ENCODE results near the gene CCZ1B.
"Not testable (repeated sequence)": the region's sequence is repeated elsewhere in the genome, so short reads cannot be mapped to it uniquely, and the experiment has no call there.

CCZ1B gene

DNA sequence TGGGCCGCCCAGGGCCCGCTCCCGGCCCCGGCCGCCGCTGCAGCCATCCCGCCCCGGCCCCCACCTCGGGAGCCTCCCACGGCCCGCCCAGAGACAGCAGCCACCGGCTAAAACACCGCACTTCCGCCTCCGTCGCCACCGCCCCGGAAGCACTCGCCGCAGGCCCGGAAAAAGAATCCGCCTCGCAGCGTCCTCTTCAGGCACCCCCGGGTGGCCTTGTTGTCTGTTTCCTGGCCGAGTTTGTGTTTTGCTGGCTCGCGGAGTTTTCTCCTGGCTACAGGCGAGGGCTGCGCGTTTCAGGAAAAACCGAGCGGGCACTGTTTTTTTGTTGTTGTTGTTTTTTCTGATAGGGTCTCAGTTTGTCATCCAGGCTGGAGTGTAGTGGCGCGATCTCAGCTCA is at the start of gene CCZ1B:
Gene CCZ1B (minus strand): TSS at position 125 of the 400 bp plus-strand sequence. CDS start 78 bp downstream, at position 47.
- DNase-seq = peak; percentile 65

GRCh38 chr7:6875022-6875421 is 48.9 kb upstream of the CCZ1B start:
- not testable (repeated sequence) for DNase-seq

- not testable (repeated sequence) for DNase-seq
Measured at GRCh38 chr7:6872246-6872945, 46.3 kb upstream of the CCZ1B start.

- DNase-seq = not testable (repeated sequence)
Measured at GRCh38 chr7:6871421-6872144, 45.5 kb upstream of the CCZ1B start.

DNA sequence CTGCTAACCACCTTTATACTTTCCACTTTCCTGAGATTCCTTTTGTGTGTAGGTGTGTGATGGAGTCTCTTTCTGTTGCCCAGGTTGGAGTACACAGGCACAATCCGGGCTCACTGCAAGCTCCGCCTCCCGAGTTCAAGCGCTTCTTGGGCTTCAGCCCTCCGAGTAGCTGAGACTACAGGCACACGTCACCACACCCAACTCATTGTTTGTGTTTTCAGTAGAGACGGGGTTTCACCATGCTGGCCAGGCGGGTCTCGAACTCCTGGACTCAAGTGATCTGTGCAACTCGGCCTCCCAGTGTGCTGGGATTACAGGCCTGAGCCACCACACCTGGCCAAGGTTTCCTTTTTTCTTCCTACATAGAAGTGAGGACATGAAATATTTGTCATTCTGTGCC is 38.7 kb upstream of the CCZ1B start:
- DNase-seq = not testable (repeated sequence)

DNA sequence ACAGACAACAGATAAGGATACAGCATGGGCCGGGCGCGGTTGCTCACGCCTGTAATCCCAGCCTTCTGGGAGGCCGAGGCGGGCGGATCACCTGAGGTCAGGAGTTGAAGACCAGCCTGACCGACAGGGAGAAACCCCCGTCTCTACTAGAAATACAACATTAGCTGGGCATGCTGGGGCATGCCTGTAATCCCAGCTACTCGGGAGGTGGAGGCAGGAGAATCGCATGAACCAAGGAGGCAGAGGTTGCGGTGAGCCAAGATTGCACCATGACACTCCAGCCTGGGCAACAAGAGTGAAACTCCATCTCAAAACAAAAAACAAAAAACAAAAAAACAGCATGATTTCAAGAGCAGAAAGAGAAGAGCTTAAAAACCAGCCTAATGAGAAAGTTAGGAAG is 38.1 kb upstream of the CCZ1B start:
- DNase-seq = not testable (repeated sequence)

GRCh38 chr7:6862876-6863275 is 36.8 kb upstream of the CCZ1B start:
- DNase-seq = not testable (repeated sequence)

- DNase-seq = peak; percentile 6
Measured at GRCh38 chr7:6857721-6858314, 31.7 kb upstream of the CCZ1B start.

GRCh38 chr7:6855563-6856131 is 29.6 kb upstream of the CCZ1B start:
- DNase-seq = not testable (repeated sequence)

- DNase-seq = not testable (repeated sequence)
Measured at GRCh38 chr7:6854747-6855562, 28.9 kb upstream of the CCZ1B start.

DNA sequence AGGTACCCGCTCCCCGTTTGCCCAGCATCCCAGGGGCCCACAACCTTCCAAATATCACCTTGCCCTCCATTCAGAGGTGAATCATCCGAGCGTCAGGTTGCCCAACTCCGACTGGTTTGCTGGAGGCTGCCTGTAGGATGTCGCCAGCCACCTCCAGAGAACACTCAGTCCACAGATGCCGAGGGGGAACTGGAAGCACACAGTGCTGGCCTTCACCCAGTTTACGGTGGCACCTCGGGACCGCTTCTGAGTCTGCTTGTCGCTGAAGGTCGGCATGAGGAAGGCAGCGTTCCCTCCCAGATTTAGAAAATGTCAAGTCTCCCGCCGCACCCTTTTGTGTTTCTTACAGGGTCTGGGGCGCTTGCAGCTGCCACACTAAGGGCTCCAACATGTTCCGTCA is 27.6 kb upstream of the CCZ1B start:
- DNase-seq = not testable (repeated sequence)

DNA sequence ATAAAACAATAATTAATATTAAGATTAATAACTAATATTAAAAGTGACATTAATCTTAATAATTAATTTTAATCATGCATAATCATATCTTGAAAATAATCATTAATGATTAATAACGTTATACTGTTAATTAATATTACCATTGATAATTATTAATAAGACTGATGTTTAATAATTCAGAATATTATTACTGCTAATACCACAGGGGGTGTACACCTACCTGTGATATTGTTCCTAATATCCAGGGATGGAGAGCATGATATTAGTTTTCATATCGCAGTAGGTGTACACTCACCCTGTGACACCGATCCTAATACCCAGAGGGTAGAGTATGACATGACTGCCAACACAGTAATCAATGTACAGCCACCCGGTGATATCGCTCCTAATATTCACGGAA is 23.1 kb upstream of the CCZ1B start:
- not testable (repeated sequence) for DNase-seq

DNA sequence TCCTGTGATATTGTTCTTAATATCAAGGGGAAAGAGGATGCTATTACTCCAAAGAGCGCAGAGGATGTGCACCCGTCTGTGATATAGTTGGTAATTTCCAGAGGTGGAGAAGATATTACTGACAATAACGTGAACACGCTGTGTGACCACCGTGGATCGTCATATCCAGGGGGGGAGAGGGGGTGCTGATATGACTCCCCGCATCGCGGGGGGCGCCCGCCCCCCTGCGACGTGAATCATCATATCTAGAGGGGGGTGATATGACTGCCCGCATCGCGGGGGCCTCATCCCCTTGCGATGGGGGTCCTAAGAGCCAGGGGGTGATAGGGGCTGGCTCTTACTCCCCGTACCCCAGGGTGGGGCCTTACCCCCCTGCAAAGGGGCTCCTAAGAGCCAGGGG is 21.7 kb upstream of the CCZ1B start:
- DNase-seq = not testable (repeated sequence)

DNA sequence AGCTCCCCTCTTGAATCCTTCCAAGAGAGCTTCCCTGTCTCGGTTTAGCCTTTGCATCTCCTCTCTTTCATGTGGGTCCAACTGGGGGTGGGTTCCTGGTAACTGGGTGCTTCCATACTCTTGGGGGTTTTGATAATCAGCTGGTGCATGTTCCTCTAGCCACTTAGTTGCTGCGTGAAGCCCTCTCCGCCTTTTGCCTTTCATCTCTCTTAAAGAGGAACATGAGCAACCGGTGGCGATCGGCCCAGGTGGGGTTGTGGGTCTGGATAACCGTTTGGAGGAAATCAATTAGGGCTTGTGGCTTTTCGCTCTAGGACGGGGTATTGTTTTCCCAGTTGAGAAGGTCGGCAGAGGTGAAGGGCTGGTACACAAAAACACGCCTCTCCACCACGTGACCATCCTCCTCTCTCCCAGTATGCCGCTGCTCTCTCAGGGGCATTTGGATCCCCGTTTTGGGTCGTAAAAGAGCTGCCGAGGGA is 19.9 kb upstream of the CCZ1B start:
- DNase-seq = not testable (repeated sequence)

GRCh38 chr7:6843654-6844053 is 17.6 kb upstream of the CCZ1B start:
- DNase-seq = not testable (repeated sequence)

GRCh38 chr7:6843092-6843491 is 17.0 kb upstream of the CCZ1B start:
- DNase-seq = not testable (repeated sequence)

- DNase-seq = not testable (repeated sequence)
Measured at GRCh38 chr7:6842278-6842921, 16.3 kb upstream of the CCZ1B start.

DNA sequence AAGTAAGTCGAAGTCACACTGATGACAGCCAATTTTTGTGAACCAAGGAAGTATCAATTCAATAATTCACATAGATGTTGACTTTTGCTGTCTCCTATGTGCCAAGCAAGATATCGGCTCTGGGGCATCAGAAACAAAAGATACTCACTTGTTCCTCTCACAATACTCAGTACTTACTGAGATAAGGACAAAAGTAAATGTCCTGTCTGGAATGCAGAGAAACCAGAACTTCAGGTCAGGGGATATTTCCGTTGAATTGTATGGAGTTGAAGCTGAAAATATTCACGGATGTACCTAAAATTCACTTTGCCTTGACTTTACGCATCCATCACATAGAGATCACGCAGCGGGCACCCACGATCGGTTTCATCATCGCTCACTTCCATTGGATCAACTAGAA is 11.0 kb upstream of the CCZ1B start:
- DNase-seq = not testable (repeated sequence)

GRCh38 chr7:6835521-6835920 is 9.4 kb upstream of the CCZ1B start:
- DNase-seq = not testable (repeated sequence)

- no peak for DNase-seq
Measured at GRCh38 chr7:6833636-6834035, 7.6 kb upstream of the CCZ1B start.

GRCh38 chr7:6831018-6831725 is 5.1 kb upstream of the CCZ1B start:
- DNase-seq = no peak
